Forelimb muscle (tissue), 1 donor: Measurements from ENCODE around the gene MEGF6. TPM values are rescaled to one million over a fixed set of nuclear protein-coding genes. Genes with fewer than 3 reads are reported as not detected.

Experiments
- DNase-seq: peaks from one replicate; pipeline ENCODE4 v3.0.0-alpha.2; 2013; ENCODE audit warnings: low read depth
- polyA plus RNA-seq: library from polyadenylated mRNA; unstranded; fragments of 120-200 nt; gene quantifications from one replicate; pipeline ENCODE4 v1.2.1, GENCODE V29; 2013; ENCODE audit not compliant: insufficient read length

The MEGF6 gene
- polyA plus RNA-seq, 1 donor: 10.2 TPM

DNA sequence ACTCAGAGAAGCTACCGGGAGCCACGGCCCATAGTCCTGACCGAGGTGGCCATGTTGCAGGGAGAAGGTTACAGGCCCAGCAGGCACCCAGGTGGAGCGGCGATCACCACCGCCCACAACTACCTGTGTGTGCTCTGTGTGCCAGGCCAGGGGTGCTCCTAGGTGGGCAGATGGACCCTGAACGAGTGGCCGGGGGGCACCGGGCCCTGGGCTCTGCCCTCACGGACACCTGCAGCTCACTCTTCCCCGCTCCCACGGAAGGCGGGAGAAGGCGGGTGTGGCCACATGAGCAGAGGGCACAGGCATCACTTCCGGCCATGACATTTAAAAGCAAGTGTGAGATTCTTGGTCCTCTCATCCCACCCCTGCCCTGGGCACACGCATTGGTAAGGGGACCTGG lies 73.9 kb downstream of the MEGF6 start:
- no peak for DNase-seq

DNA sequence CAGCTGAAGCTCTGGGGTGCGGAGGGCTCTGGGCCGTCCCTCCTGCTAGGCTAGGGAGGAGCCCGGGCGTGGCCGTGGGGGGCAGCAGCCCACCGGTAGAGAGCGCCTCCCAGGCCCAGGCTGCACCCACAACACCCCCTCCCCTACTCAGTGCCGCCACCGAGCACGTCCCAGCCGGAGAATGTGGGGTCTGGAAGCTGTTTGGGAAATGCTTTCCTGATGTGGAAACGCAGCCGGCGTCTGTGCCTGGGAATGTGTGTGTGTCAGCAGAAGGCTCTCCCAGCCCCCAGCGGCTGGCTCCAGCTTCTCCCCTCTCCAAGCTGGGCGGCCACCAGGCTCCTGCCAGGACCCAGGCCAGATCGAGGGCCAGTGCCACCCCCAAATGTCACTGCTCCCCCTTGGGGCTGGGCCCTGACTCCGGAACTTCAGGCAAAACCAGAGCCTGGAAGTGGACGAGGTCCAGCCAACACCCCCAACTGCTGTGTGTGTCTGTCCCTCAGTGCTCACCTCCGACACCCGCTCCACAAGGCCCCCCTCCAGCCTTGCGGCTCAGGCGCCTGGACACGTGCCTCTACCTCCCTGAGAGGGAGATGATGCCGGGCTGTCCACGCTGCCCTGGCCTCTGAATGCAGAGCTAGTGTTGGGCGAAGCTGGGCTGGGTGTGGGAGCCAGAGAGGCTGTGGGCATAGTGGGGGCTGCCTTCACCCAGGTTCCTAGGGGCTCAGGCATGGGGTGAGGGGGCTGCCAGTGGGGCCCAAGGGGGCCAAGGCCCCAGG lies 74.7 kb downstream of the MEGF6 start:
- no peak for DNase-seq

DNA sequence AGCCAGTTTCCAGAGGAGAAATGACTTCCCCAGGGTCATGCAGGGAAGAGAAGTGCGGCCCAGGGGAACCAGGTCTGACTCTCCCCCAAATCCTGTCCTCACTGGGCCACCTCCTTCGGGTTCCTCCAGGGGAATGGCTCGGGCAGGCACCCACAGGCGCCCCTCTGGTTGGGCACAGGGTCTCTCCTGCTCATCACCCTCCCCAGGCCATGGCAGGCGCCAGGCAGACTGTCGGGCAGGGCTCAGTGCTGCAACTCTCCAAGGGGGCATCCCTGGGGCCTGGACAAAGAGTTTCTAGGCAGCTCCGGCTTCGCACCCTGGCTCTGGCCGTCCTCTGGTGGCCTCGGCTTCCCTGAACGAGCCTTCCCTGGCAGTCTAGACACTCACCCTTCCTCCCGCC lies 75.6 kb downstream of the MEGF6 start:
- no peak for DNase-seq

- no peak for DNase-seq
These were observed 76.3 kb downstream of the MEGF6 start for GRCh38 chr1:3534803-3535637.

GRCh38 chr1:3533067-3534048 lies 78.0 kb downstream of the MEGF6 start:
- DNase-seq: no peak

- no peak for DNase-seq
These were observed 79.4 kb downstream of the MEGF6 start for GRCh38 chr1:3531928-3532327.

DNA sequence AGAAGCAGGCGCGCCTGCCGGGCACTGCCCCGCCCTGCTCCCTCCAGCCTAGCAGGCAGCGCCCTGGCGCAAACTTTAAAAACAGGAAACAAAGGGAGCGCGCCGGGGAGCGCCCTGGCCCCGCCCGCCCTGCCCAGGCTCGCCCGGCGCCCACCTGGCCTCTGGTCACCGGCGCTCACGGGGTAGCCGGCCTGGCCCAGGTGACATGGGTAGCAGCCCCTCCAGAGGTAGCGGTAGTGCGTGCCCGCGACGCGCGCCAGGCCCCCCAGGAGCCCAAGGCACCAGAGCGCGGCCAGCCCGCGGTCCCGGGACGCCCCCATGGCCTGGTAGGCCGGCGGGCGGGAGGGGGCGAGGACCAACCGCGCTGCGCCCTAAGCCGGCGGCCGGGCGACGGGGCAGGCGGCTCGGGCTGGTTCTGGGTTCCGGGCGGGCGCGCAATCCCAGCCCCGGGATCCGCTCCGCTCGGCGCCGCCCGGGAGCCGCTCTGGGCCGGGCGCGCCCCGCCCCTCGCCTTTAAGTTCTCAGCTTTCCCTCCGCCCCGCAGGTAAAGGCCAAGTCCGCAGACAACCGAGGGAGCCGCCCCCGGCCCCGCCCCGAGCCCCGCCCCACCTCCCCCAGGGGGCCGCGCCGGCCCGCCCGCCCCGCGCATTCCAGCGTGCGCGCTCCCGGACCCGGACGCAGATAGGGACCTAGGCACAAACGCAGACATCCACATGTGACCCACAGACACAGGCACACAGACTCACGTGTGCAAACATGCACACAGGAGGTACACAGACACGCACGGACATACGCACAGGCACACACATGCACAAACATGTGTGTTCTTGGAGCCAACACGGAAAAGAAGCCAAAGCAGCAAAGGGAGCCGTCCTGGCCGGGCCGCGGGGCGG lies 80.1 kb downstream of the MEGF6 start:
- no peak for DNase-seq

DNA sequence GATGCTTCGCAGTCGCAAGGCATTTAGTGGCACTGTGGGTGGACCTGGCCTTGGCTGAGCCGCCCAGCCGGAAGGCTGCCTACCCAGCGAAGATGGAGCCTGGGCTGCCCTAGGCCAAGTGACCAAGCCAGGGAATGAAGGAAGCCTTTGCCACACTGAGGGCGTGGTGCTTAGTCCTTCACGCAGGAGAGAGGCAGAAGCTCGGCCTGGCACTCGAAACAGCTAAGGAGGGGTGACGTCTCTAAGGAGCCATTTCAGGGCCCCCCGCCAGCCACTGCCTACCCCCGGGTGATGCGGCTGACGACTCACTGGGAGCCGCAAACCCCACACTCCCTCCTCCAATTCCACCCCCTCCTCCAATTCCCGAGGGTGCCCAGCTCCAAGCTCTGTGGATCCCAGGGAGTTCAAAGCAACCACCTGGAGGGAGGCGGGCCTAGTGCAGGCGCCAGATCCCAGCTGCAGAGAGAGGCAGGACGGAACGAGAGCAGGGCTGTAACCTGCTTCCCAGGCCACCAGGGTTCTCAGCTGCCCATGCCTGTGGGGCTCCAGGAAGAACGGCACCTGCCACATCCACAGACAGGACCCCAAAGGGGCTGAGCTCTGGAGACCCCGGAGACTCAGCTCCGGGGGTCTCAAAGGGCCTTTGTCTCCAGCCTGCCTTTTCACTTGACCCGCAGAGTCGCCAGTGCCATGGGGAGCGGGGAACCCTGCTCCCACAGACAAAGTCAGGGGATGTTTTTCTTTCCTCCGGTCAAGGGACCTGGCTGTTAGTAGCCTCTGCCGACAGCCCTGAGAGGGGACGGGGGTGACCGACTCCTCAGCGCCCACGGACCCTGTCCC lies 81.0 kb downstream of the MEGF6 start:
- no peak for DNase-seq

- DNase-seq: no peak
These were observed 82.1 kb downstream of the MEGF6 start for GRCh38 chr1:3529099-3529729.

DNA sequence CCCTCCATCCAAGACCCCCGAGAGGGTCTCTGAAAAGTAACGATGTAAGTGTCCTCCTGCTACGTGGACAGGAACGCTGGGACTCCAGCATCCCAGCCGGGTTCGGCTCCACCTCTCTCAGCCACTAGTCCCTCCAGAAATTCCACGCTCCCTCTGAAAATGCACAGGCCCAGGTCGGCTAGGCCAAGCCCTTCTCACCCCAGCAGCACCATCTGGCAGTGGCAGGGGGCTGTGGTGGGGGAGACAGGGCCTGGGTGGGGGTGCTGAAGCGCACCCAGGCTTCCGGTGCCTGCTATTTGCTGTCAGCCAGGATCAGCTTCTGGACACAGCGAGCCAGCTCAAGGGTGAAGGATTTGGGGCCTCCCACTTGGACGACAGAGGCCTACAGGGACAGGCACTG lies 83.5 kb downstream of the MEGF6 start:
- DNase-seq: no peak

- no peak for DNase-seq
These were observed 85.5 kb downstream of the MEGF6 start for GRCh38 chr1:3525551-3526482.

DNA sequence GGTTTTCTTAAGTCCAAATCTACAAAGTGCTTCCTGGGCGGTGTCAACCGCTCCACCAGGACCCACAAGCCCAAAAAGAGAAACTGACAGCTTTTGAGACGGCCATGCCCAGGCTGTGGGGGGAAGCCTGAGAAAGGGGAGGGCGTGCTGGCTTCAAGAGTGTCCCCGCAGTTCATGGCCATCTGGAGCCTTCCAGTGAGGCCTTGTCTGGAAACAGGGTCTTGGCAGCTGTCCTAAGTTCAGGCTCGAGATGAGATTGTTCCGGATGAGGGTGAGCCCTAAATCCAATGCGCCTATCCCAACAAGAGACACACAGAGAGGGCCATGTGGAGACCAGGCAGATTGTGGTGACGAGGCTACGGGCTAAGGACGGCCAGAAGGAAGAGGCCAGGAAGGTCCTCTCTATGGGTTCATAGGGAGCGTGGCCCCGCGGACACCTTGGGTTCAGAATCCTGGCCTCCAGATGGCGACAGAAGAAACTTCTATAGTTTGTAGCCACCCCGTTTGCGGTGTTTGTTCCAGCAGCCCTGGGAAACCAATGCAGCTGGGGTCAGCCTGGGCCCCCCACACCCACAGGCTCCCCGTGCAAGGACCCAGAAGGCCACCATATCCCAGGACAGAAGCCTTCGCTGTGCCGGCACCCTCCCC lies 86.6 kb downstream of the MEGF6 start:
- DNase-seq: no peak

- DNase-seq: no peak
These were observed 87.3 kb downstream of the MEGF6 start for GRCh38 chr1:3523980-3524379.

DNA sequence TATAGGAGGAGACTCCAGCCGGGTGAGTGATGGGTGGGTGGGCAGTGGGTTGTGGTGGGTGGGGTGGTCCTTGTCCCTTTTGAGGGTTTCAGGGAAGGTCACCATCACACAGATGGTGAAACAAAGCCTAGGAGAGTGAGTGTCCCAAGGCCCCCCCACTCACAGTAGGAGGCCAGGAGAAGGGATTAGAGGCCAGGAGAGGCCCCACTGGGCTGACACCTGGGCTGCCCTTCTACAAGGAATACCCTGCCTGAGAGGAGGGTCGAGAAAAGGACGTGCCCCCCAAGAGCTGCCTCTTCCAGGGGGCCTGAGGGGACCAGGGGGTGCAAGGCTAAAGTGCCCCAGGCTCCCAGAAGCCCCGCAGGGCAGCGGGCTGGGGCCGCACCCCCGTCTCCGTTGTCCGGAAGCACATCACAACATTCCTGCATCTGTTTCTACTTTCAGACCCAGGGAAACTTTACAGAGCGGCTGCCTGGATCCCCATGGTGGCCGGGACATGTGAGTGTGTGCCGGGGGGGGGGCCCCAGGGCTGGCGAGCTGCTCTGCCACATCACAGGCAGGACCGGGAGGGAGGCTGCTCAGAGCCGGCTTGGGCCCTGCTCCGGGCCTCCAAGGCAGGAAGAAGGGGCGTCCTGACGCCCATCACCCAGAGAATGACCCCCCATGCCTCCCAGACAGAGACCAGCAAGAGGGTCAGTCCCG lies 88.6 kb downstream of the MEGF6 start:
- no peak for DNase-seq

- no peak for DNase-seq
These were observed 89.2 kb downstream of the MEGF6 start for GRCh38 chr1:3522112-3522511.

GRCh38 chr1:3521426-3521825 lies 89.9 kb downstream of the MEGF6 start:
- DNase-seq: no peak
